SK-N-SH (cell line): ENCODE measurements around the gene CLN5. TPM values are rescaled to one million over a fixed set of nuclear protein-coding genes. Genes with fewer than 3 reads are reported as not detected.

ENCODE experiments used
- CTCF ChIA-PET: fragments of 300-600, 350-600 bp; formaldehyde crosslinking; extraction: SDS; loops from one replicate; lab custom pipeline; 2021; lab: Yijun Ruan, JAX
- POLR2A ChIA-PET: fragments of 350-600 bp; sonication (Branson Sonifier 250); formaldehyde crosslinking; extraction: SDS; loops from one replicate; lab custom pipeline; 2020; ENCODE audit warnings: antibody characterized with exemption, inconsistent platforms; lab: Yijun Ruan, JAX
- DNase-seq: peaks from one replicate; pipeline ENCODE4 v3.0.0; 2012
- H2AFZ ChIP-seq: fragments of 200-600 bp; sonication (generic); 2 replicates; pipeline ENCODE4 v1.8.1; 2016; ENCODE audit warnings: antibody characterized with exemption, mild to moderate bottlenecking, low read depth
- H3F3A ChIP-seq: fragments of 200-600 bp; sonication (generic); replicated peaks from 2 replicates; pipeline ENCODE3; 2016; ENCODE audit warnings: antibody characterized with exemption, mild to moderate bottlenecking; ENCODE audit not compliant: insufficient read depth
- H3K27ac ChIP-seq, 2 experiments: fragments of 200-500 bp in 1 of 2; fragments of 200-600 bp in 1 of 2; sonication (Bioruptor generic) in 1 of 2; sonication (generic), shearing (Covaris generic) in 1 of 2; 2 replicates each; pipeline versions ENCODE4 v1.5.1 to v1.6.1; 2014 to 2016; ENCODE audit warnings: low read depth in 2 of 2, inconsistent platforms in 1 of 2, low read length in 1 of 2, mild to moderate bottlenecking in 1 of 2, mixed read lengths in 1 of 2
- H3K27me3 ChIP-seq: fragments of 200-600 bp; sonication (generic), shearing (Covaris generic); 2 replicates; pipeline ENCODE4 v1.6.1; 2016; ENCODE audit warnings: mixed run types; ENCODE audit not compliant: insufficient read depth
- H3K36me3 ChIP-seq, 2 experiments: fragments of 200-500 bp in 1 of 2; fragments of 200-600 bp in 1 of 2; sonication (Bioruptor generic) in 1 of 2; sonication (generic) in 1 of 2; replicated peaks in 1 of 2; 2 replicates each; pipeline versions ENCODE3 to v1.5.1; 2014 to 2016; ENCODE audit warnings: low read length in 1 of 2, mild to moderate bottlenecking in 1 of 2; ENCODE audit not compliant: insufficient read depth in 2 of 2, control insufficient read depth in 1 of 2
- H3K4me1 ChIP-seq, 2 experiments: fragments of 200-500 bp in 1 of 2; fragments of 200-600 bp in 1 of 2; sonication (Bioruptor generic) in 1 of 2; sonication (generic), shearing (Covaris generic) in 1 of 2; 2 replicates each; pipeline versions ENCODE4 v1.5.1 to v1.6.1; 2014 to 2016; ENCODE audit warnings: low read depth in 1 of 2, low read length in 1 of 2, mixed run types in 1 of 2; ENCODE audit not compliant: insufficient read depth in 2 of 2, control insufficient read depth in 1 of 2
- H3K4me2 ChIP-seq: fragments of 200-600 bp; sonication (generic), shearing (Covaris generic); 2 replicates; pipeline ENCODE4 v1.6.1; 2017; ENCODE audit warnings: mixed run types
- H3K4me3 ChIP-seq, 2 experiments: fragments of 200-500 bp in 1 of 2; fragments of 200-600 bp in 1 of 2; sonication (Bioruptor generic) in 1 of 2; sonication (generic), shearing (Covaris generic) in 1 of 2; 2 replicates each; pipeline versions ENCODE4 v1.5.1 to v1.8.1; 2014 to 2016; ENCODE audit warnings: low read depth in 2 of 2, inconsistent platforms in 1 of 2, low read length in 1 of 2, mild to moderate bottlenecking in 1 of 2, mixed read lengths in 1 of 2, moderate library complexity in 1 of 2
- H3K79me2 ChIP-seq: fragments of 200-600 bp; sonication (generic); 2 replicates; pipeline ENCODE4 v1.8.1; 2017; ENCODE audit warnings: mild to moderate bottlenecking; ENCODE audit not compliant: insufficient read depth
- H3K9ac ChIP-seq: fragments of 200-600 bp; sonication (generic); 2 replicates; pipeline ENCODE4 v1.6.1; 2017; ENCODE audit warnings: mixed run types
- H3K9me2 ChIP-seq: fragments of 200-600 bp; sonication (generic); 2 replicates; pipeline ENCODE4 v1.6.1; 2017; ENCODE audit warnings: mixed run types
- H3K9me3 ChIP-seq: fragments of 200-600 bp; sonication (generic); 2 replicates; pipeline ENCODE4 v1.6.1; 2017; ENCODE audit warnings: mixed run types, mild to moderate bottlenecking, moderate library complexity
- H4K20me1 ChIP-seq: fragments of 200-600 bp; sonication (generic); 2 replicates; pipeline ENCODE4 v1.6.1; 2017; ENCODE audit warnings: mild to moderate bottlenecking, mixed run types; ENCODE audit not compliant: insufficient read depth
- CHD2 ChIP-seq: fragments of 150-350 bp; IDR thresholded peaks from 2 replicates; pipeline ENCODE4 v1.6.1; 2018; ENCODE audit warnings: low read length; ENCODE audit not compliant: partially characterized antibody
- FOXM1 ChIP-seq: IDR thresholded peaks from 2 replicates; pipeline ENCODE4 v1.4.0; 2012; ENCODE audit warnings: low read depth, mild to moderate bottlenecking
- JUND ChIP-seq: IDR thresholded peaks from 2 replicates; pipeline ENCODE4 v1.4.0; 2012
- NRF1 ChIP-seq: IDR thresholded peaks from 2 replicates; pipeline ENCODE4 v1.6.1; 2012; ENCODE audit warnings: low read depth, mild to moderate bottlenecking, low read length
- RFX5 ChIP-seq: IDR thresholded peaks from 2 replicates; pipeline ENCODE4 v1.6.1; 2012; ENCODE audit warnings: mild to moderate bottlenecking, improper control_type of control experiment, low read length
- SIN3A ChIP-seq: IDR thresholded peaks from 2 replicates; pipeline ENCODE4 v1.6.1; 2012; ENCODE audit warnings: low read depth, mild to moderate bottlenecking, low read length, moderate library complexity, borderline replicate concordance
- TCF12 ChIP-seq: IDR thresholded peaks from 2 replicates; pipeline ENCODE4 v1.4.0; 2012
- YY1 ChIP-seq: IDR thresholded peaks from 2 replicates; pipeline ENCODE4 v1.4.0; 2012; ENCODE audit warnings: low read depth, mild to moderate bottlenecking
- WGBS: methylation state at CpG from one replicate; pipeline ENCODE4 v1.1.6; 2017; ENCODE audit warnings: low lambda C conversion rate; 5-methylcytosine and 5-hydroxymethylcytosine counted together
- polyA plus RNA-seq, 3 experiments: library from polyadenylated mRNA; depleted of rRNA; stranded (reverse); fragments of >200 nt; gene quantifications; 2 replicates each; pipeline ENCODE4 v1.2.3, GENCODE V29; 2012
- TF ChIP-seq, protein P1 (sequence below): IDR thresholded peaks from 2 replicates; pipeline ENCODE4 v1.4.0; 2012; ENCODE audit warnings: low read depth, borderline replicate concordance
- TF ChIP-seq, protein P2 (sequence below): IDR thresholded peaks from 2 replicates; pipeline ENCODE4 v1.6.1; 2012; ENCODE audit warnings: mild to moderate bottlenecking, low read depth, low read length, moderate library complexity

CLN5 gene
- polyA plus RNA-seq, 1 of the 3 experiments (the other 2 are of a cell fraction), result 11.6 TPM

DNA sequence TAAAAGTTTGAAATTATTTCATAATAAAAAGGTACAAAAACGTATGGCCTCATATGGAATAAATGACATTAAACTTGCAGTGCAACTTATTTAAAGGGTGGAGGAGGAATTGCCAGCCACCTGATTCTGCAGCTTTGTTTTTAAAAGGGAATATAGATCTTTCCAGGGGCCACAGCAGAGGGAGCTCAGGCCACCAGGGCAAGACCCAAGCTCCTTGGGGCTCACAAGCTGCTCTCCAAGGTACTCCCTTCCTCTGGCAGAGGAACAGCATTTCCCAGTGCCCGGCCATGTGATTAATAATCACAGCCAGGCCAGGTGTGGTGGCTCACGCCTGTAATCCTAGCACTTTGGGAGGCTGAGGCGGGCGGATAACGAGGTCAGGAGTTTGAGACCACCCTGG lies 37.3 kb upstream of the CLN5 start:
- H3K9me2 ChIP-seq, result no peaks in the 10 kb centered on the region
- no peaks in the 10 kb centered on the region for H3K9me3 ChIP-seq
- ChIA-PET CTCF (interaction anchor here (0.6 to 2.8 kb wide), 4 partner anchors 26 to 1078 kb away, joined by 3 to 11 read pairs (median 3); no protein-coding TSS in a partner anchor), POLR2A (no interaction called here)
- no peaks in the 10 kb centered on the region for H4K20me1 ChIP-seq
- no peak for DNase-seq
- H3K4me2 ChIP-seq, result no peak overlapping the region
- H3K79me2 ChIP-seq, result no peaks in the 10 kb centered on the region
- no peak for TF ChIP-seq SIN3A
- TF ChIP-seq FOXM1, result no peak
- TF ChIP-seq, protein P1, sequence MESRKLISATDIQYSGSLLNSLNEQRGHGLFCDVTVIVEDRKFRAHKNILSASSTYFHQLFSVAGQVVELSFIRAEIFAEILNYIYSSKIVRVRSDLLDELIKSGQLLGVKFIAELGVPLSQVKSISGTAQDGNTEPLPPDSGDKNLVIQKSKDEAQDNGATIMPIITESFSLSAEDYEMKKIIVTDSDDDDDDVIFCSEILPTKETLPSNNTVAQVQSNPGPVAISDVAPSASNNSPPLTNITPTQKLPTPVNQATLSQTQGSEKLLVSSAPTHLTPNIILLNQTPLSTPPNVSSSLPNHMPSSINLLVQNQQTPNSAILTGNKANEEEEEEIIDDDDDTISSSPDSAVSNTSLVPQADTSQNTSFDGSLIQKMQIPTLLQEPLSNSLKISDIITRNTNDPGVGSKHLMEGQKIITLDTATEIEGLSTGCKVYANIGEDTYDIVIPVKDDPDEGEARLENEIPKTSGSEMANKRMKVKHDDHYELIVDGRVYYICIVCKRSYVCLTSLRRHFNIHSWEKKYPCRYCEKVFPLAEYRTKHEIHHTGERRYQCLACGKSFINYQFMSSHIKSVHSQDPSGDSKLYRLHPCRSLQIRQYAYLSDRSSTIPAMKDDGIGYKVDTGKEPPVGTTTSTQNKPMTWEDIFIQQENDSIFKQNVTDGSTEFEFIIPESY, result no peak
- no peak for TF ChIP-seq NRF1
- TF ChIP-seq JUND, result no peak
- TF ChIP-seq, protein P2, sequence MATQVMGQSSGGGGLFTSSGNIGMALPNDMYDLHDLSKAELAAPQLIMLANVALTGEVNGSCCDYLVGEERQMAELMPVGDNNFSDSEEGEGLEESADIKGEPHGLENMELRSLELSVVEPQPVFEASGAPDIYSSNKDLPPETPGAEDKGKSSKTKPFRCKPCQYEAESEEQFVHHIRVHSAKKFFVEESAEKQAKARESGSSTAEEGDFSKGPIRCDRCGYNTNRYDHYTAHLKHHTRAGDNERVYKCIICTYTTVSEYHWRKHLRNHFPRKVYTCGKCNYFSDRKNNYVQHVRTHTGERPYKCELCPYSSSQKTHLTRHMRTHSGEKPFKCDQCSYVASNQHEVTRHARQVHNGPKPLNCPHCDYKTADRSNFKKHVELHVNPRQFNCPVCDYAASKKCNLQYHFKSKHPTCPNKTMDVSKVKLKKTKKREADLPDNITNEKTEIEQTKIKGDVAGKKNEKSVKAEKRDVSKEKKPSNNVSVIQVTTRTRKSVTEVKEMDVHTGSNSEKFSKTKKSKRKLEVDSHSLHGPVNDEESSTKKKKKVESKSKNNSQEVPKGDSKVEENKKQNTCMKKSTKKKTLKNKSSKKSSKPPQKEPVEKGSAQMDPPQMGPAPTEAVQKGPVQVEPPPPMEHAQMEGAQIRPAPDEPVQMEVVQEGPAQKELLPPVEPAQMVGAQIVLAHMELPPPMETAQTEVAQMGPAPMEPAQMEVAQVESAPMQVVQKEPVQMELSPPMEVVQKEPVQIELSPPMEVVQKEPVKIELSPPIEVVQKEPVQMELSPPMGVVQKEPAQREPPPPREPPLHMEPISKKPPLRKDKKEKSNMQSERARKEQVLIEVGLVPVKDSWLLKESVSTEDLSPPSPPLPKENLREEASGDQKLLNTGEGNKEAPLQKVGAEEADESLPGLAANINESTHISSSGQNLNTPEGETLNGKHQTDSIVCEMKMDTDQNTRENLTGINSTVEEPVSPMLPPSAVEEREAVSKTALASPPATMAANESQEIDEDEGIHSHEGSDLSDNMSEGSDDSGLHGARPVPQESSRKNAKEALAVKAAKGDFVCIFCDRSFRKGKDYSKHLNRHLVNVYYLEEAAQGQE, result peak; percentile 88
- no peaks in the 10 kb centered on the region for H3K27me3 ChIP-seq
- no peak overlapping the region for H3K27ac ChIP-seq
- no peaks in the 10 kb centered on the region for H3K36me3 ChIP-seq
- no peak overlapping the region for H3K4me3 ChIP-seq
- 41% methylated on average over 6 of the region's 6 CpGs for WGBS
- H3K4me1 ChIP-seq, result no peaks in the 10 kb centered on the region
- no peaks in the 10 kb centered on the region for H3F3A ChIP-seq
- H2AFZ ChIP-seq, result no peak overlapping the region
- no peak overlapping the region for H3K9ac ChIP-seq

DNA sequence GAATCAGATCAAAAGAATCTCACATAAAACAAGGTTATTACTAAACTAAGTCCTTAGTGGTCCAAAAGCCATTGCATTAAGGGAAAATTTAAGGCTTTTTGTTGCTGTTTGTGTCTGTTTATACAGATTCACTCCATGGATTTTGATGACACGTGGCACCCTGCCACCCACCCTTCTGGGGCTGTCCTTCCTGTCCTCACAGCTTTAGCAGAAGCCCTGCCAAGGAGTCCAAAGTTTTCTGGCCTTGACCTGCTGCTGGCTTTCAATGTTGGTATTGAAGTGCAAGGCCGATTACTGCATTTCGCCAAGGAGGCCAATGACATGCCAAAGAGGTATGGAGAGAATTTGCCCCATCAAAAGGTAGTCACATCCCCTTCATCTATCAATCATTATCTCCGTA lies 36.7 kb upstream of the CLN5 start:
- Histone ChIP-seq H3K9me3 (no peaks in the 10 kb centered on the region; the same call in 1 of the 2 replicates), H3K4me3 (no peak overlapping the region)
- TF ChIP-seq TCF12, result no peak
- TF ChIP-seq RFX5, result no peak
- no peak for TF ChIP-seq SIN3A
- TF ChIP-seq CHD2, result no peak
- TF ChIP-seq FOXM1, result no peak
- TF ChIP-seq YY1, result no peak
- TF ChIP-seq, all 33 proteins: peak for 0
- Histone ChIP-seq H4K20me1 (no peaks in the 10 kb centered on the region), H3K9me2 (no peaks in the 10 kb centered on the region), H3F3A (no peaks in the 10 kb centered on the region), H3K4me2 (no peak overlapping the region), H3K9ac (no peak overlapping the region), H3K27me3 (no peaks in the 10 kb centered on the region), H3K27ac (no peak overlapping the region), H2AFZ (no peak overlapping the region), H3K36me3 (no peaks in the 10 kb centered on the region), H3K79me2 (no peaks in the 10 kb centered on the region), H3K4me1 (no peaks in the 10 kb centered on the region)
- POLR2A ChIA-PET, result no interaction called here
- CTCF ChIA-PET, result interaction anchor here (1.3 to 2.8 kb wide), 2 partner anchors 25 to 38 kb away, joined by 3 to 11 read pairs; no protein-coding TSS in a partner anchor
- DNase-seq, result no peak
- WGBS, result 51% methylated on average over 4 of the region's 4 CpGs
